ENCODE data around the gene MAML3. TPM values are rescaled to one million over a fixed set of nuclear protein-coding genes. Genes with fewer than 3 reads are reported as not detected.

MAML3 gene
- total RNA-seq, 1 donor from 2014 or later: 9.5 TPM

- no peak for DNase-seq (ENCODE audit: low read depth, low spot score)
Measured at GRCh38 chr4:139845453-139846093, 308.4 kb downstream of the MAML3 start.

- DNase-seq (ENCODE audit: low read depth, low spot score): no peak
Measured at GRCh38 chr4:139844459-139845036, 309.4 kb downstream of the MAML3 start.

- DNase-seq (ENCODE audit: low read depth, low spot score): no peak
Measured at GRCh38 chr4:139844057-139844456, 309.9 kb downstream of the MAML3 start.

GRCh38 chr4:139843641-139844040, 310.3 kb downstream of the MAML3 start:
- no peak for DNase-seq (ENCODE audit: low read depth, low spot score)

GRCh38 chr4:139841464-139842195, 312.4 kb downstream of the MAML3 start:
- no peak for DNase-seq (ENCODE audit: low read depth, low spot score)

GRCh38 chr4:139840773-139841172, 313.2 kb downstream of the MAML3 start:
- DNase-seq (ENCODE audit: low read depth, low spot score): no peak

- DNase-seq (ENCODE audit: low read depth, low spot score): no peak
Measured at GRCh38 chr4:139839403-139840031, 314.5 kb downstream of the MAML3 start.

- DNase-seq (ENCODE audit: low read depth, low spot score): no peak
Measured at GRCh38 chr4:139838811-139839210, 315.2 kb downstream of the MAML3 start.

- no peak for DNase-seq (ENCODE audit: low read depth, low spot score)
Measured at GRCh38 chr4:139834981-139835391, 319.0 kb downstream of the MAML3 start.

GRCh38 chr4:139834226-139834662, 319.7 kb downstream of the MAML3 start:
- no peak for DNase-seq (ENCODE audit: low read depth, low spot score)

- DNase-seq (ENCODE audit: low read depth, low spot score): no peak
Measured at GRCh38 chr4:139833151-139833910, 320.7 kb downstream of the MAML3 start.

GRCh38 chr4:139828966-139829664, 324.9 kb downstream of the MAML3 start:
- no peak for DNase-seq (ENCODE audit: low read depth, low spot score)

- no peak for DNase-seq (ENCODE audit: low read depth, low spot score)
Measured at GRCh38 chr4:139826426-139826825, 327.6 kb downstream of the MAML3 start.

- DNase-seq (ENCODE audit: low read depth, low spot score): no peak
Measured at GRCh38 chr4:139825523-139826014, 328.4 kb downstream of the MAML3 start.

- DNase-seq (ENCODE audit: low read depth, low spot score): no peak
Measured at GRCh38 chr4:139824882-139825522, 329.0 kb downstream of the MAML3 start.

- no peak for DNase-seq (ENCODE audit: low read depth, low spot score)
Measured at GRCh38 chr4:139823746-139824145, 330.2 kb downstream of the MAML3 start.

- DNase-seq (ENCODE audit: low read depth, low spot score): no peak
Measured at GRCh38 chr4:139823345-139823744, 330.6 kb downstream of the MAML3 start.

GRCh38 chr4:139822391-139822790, 331.6 kb downstream of the MAML3 start:
- DNase-seq (ENCODE audit: low read depth, low spot score): no peak

- DNase-seq (ENCODE audit: low read depth, low spot score): no peak
Measured at GRCh38 chr4:139819082-139819481, 334.9 kb downstream of the MAML3 start.

Data from pulmonary artery endothelial cell (primary cell).